Stomach (tissue), 4 donors: Measurements from ENCODE around the gene PTCHD1.

ENCODE experiments used
- EP300 ChIP-seq: sonication (generic); formaldehyde crosslinking; IDR thresholded peaks from one replicate; pipeline ENCODE4 v1.6.1; 2017; ENCODE audit warnings: antibody characterized with exemption
- POLR2A ChIP-seq, 4 donors: fragments of 450-650 bp; IDR thresholded peaks; one replicate each; pipeline ENCODE4 v1.6.1; 2016; ENCODE audit warnings: antibody characterized with exemption in 4 of 4, control low read depth in 2 of 4, mild to moderate bottlenecking in 1 of 4, moderate library complexity in 1 of 4
- TF ChIP-seq, protein P1 (sequence below), 7 experiments: fragments of 450-650 bp in 4 of 7; fragments of 200-600 bp in 3 of 7; sonication (generic) in 3 of 7; IDR thresholded peaks; one replicate each; pipeline ENCODE4 v1.5.1; 2016 to 2019; ENCODE audit warnings: antibody characterized with exemption in 7 of 7, control low read depth in 2 of 7, mild to moderate bottlenecking in 1 of 7

DNA sequence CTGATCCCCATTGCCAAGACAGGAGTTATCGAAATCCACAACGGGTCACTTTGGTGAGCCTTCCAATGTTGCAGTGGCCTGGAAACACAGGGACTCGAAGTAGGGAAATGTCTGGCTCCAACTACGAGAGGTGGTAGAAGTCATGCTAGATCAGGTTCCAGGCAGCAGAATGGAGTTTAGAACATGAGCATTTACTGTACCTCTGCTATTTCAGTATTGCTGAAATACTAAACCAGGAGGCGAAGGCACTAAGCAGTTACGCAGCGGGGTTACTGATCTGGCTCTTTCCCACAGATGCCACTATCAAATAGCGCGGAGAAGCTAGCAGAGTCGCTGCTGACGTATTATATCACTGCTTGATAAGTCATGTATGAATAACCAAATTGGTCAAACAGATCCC, 56.3 kb downstream of the PTCHD1 start:
- TF ChIP-seq, protein P1, sequence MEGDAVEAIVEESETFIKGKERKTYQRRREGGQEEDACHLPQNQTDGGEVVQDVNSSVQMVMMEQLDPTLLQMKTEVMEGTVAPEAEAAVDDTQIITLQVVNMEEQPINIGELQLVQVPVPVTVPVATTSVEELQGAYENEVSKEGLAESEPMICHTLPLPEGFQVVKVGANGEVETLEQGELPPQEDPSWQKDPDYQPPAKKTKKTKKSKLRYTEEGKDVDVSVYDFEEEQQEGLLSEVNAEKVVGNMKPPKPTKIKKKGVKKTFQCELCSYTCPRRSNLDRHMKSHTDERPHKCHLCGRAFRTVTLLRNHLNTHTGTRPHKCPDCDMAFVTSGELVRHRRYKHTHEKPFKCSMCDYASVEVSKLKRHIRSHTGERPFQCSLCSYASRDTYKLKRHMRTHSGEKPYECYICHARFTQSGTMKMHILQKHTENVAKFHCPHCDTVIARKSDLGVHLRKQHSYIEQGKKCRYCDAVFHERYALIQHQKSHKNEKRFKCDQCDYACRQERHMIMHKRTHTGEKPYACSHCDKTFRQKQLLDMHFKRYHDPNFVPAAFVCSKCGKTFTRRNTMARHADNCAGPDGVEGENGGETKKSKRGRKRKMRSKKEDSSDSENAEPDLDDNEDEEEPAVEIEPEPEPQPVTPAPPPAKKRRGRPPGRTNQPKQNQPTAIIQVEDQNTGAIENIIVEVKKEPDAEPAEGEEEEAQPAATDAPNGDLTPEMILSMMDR (IDR thresholded peaks at IDR 0.05) = no peak
- TF ChIP-seq POLR2A (IDR thresholded peaks at IDR 0.05) (no peak), EP300 (no peak)
